DOHH2 (cell line): ENCODE measurements around the gene NQO2.

Source experiments
- EZH2phosphoT487 ChIP-seq: fragments of 200-600 bp; sonication (generic); IDR thresholded peaks from 2 replicates; pipeline ENCODE4 v1.6.1; 2017; ENCODE audit warnings: borderline replicate concordance, mild to moderate bottlenecking, antibody characterized with exemption, low read length, moderate library complexity, mixed read lengths
- TF ChIP-seq, protein P1 (sequence below): fragments of 200-600 bp; sonication (generic); IDR thresholded peaks from one replicate; pipeline ENCODE4 v1.5.1; 2014; ENCODE audit warnings: antibody characterized with exemption, mild to moderate bottlenecking, low read depth, low read length; ENCODE audit not compliant: poor library complexity, severe bottlenecking

- TF ChIP-seq EZH2phosphoT487, result no peak
- TF ChIP-seq, protein P1, sequence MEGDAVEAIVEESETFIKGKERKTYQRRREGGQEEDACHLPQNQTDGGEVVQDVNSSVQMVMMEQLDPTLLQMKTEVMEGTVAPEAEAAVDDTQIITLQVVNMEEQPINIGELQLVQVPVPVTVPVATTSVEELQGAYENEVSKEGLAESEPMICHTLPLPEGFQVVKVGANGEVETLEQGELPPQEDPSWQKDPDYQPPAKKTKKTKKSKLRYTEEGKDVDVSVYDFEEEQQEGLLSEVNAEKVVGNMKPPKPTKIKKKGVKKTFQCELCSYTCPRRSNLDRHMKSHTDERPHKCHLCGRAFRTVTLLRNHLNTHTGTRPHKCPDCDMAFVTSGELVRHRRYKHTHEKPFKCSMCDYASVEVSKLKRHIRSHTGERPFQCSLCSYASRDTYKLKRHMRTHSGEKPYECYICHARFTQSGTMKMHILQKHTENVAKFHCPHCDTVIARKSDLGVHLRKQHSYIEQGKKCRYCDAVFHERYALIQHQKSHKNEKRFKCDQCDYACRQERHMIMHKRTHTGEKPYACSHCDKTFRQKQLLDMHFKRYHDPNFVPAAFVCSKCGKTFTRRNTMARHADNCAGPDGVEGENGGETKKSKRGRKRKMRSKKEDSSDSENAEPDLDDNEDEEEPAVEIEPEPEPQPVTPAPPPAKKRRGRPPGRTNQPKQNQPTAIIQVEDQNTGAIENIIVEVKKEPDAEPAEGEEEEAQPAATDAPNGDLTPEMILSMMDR, result no peak
These were observed 33.3 kb upstream of the NQO2 start for GRCh38 chr6:2966347-2966746.
